Measurements from ENCODE around the gene MYO19.

Gene MYO19

DNA sequence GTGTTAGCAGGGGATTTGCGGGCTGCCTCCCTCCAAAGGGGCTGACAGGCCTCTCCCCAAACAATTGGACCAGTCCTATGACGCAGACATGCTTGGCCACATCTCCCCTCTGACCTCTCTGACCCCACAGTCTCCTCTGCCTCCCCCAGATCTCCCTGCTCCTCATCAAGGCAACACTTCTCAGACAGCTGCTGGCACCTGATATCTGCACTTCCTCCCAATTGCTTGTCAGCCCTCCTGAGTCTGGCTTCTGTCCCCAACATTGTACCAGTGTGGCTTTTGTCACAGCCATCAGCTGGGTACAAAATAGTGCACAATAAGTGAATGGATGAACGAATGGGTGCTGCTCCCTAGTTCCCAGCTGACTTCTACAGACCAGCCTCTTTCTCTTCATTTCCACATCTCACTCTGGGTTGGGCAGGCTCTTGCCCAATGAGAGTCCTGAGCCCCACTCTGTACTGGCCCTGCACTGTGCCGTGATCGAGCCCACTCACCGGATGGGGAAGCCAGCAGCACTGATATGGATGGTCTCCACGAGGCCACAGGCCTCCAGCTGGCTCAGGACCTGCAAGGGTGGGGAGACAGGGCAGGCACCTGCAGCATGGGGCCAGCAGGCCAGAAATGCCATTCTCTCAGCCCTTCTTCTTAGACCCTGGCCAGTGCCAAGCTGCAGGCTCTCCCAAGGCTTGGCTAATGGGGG is 31.1 kb downstream of the MYO19 start:
- no peak overlapping the region for H3K4me3 ChIP-seq (ENCODE audit: low read depth, low read length)
- peaks cover 93% of the 10 kb centered on the region for H3K36me3 ChIP-seq
- H3K27ac ChIP-seq, result no peak overlapping the region; the same call in 1 of the 2 replicates
- TF ChIP-seq, protein P1, sequence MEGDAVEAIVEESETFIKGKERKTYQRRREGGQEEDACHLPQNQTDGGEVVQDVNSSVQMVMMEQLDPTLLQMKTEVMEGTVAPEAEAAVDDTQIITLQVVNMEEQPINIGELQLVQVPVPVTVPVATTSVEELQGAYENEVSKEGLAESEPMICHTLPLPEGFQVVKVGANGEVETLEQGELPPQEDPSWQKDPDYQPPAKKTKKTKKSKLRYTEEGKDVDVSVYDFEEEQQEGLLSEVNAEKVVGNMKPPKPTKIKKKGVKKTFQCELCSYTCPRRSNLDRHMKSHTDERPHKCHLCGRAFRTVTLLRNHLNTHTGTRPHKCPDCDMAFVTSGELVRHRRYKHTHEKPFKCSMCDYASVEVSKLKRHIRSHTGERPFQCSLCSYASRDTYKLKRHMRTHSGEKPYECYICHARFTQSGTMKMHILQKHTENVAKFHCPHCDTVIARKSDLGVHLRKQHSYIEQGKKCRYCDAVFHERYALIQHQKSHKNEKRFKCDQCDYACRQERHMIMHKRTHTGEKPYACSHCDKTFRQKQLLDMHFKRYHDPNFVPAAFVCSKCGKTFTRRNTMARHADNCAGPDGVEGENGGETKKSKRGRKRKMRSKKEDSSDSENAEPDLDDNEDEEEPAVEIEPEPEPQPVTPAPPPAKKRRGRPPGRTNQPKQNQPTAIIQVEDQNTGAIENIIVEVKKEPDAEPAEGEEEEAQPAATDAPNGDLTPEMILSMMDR (IDR thresholded peaks at IDR 0.05; ENCODE audit: low read depth, low read length), result no peak
- H3K9me3 ChIP-seq (ENCODE audit: severe bottlenecking), result no peaks in the 10 kb centered on the region
- no peak for DNase-seq
- H3K27me3 ChIP-seq (ENCODE audit: insufficient read depth, low read depth, severe bottlenecking), result no peaks in the 10 kb centered on the region

DNA sequence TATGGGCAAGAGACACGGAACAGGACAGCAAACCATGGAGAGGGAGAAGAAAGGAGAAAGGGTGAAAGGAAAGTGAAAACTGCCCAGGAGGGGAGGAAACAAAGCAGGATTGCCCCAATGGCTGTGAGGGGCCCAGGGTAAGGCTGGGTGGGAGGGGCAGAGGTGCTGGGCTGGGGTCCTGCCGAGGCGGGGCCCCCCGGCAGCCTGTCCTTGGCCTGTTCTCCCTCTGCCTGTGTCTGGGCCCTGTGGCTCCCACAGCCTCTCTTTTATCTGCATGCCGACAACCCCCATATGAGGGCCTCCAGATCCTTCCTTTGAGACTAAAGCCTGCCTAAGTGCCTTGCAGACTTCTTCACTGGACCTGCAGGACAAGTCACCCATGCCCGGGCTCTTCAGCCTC is 32.7 kb downstream of the MYO19 start:
- Histone ChIP-seq H3K36me3 (peaks cover 88% of the 10 kb centered on the region), H3K27me3 (ENCODE audit: insufficient read depth, low read depth, severe bottlenecking) (no peaks in the 10 kb centered on the region), H3K9me3 (ENCODE audit: severe bottlenecking) (no peaks in the 10 kb centered on the region), H3K27ac (no peak overlapping the region), H3K4me3 (ENCODE audit: low read depth, low read length) (no peak overlapping the region)
- no peak for DNase-seq
- TF ChIP-seq, protein P1 (IDR thresholded peaks at IDR 0.05; ENCODE audit: low read depth, low read length), result no peak

DNA sequence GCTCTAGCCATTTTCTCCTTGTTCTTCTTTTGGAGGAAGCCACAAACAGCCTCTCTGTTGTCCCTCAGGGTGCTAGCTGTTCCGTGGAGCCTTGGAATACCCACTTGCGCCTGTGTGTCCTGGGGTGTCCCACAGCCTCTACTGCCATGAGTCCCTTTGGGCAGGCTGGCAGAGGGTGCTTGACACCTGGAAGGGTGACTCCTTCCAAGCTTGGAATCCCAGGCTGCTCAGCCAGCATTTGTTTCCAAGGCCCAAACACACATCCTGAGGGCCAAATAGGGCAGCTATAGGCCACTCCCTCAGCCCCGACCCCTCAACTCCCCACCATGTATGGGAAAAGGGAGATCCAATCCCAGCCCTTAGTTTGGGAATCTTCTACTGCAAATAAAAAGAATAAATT is 33.3 kb downstream of the MYO19 start:
- no peak overlapping the region for H3K27ac ChIP-seq
- H3K9me3 ChIP-seq (ENCODE audit: severe bottlenecking), result no peaks in the 10 kb centered on the region
- H3K4me3 ChIP-seq (ENCODE audit: low read depth, low read length), result no peak overlapping the region
- TF ChIP-seq, protein P1 (IDR thresholded peaks at IDR 0.05; ENCODE audit: low read depth, low read length), result no peak
- peaks cover 88% of the 10 kb centered on the region for H3K36me3 ChIP-seq
- no peak for DNase-seq
- H3K27me3 ChIP-seq (ENCODE audit: insufficient read depth, low read depth, severe bottlenecking), result no peaks in the 10 kb centered on the region

DNA sequence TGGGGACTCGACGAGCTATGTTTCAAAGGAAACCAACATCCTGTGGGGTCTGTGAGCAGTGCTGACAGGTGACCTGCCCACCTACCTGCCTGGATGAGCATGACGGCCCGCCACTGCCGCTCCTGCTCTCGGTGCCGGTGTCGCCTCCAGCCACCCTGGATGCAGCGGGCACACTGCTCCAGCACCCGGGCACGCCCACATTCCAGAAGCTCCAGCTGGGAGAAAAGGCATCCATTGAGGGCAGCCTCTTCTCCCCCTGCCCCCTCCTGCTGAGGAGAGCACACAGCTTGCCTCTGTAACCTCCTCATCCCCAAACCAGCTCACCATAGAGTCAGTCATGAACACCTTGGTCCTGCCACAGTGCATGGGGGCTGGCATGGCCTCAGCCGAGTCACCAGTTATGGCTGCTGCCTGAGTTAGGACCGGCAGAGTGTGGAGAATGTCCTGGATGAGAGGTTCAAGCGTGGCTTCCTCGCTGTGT is 33.9 kb downstream of the MYO19 start:
- Histone ChIP-seq H3K36me3 (peaks cover 88% of the 10 kb centered on the region), H3K27ac (no peak overlapping the region), H3K4me3 (ENCODE audit: low read depth, low read length) (no peak overlapping the region), H3K9me3 (ENCODE audit: severe bottlenecking) (no peaks in the 10 kb centered on the region), H3K27me3 (ENCODE audit: insufficient read depth, low read depth, severe bottlenecking) (no peaks in the 10 kb centered on the region)
- TF ChIP-seq, protein P1 (IDR thresholded peaks at IDR 0.05; ENCODE audit: low read depth, low read length), result no peak
- DNase-seq, result no peak

- Histone ChIP-seq H3K36me3 (peaks cover 88% of the 10 kb centered on the region), H3K27ac (no peak overlapping the region), H3K4me3 (ENCODE audit: low read depth, low read length) (no peak overlapping the region), H3K27me3 (ENCODE audit: insufficient read depth, low read depth, severe bottlenecking) (no peaks in the 10 kb centered on the region), H3K9me3 (ENCODE audit: severe bottlenecking) (no peaks in the 10 kb centered on the region)
- no peak for DNase-seq
- TF ChIP-seq, protein P1 (IDR thresholded peaks at IDR 0.05; ENCODE audit: low read depth, low read length), result no peak
Measured at GRCh38 chr17:36498560-36499300, 35.9 kb downstream of the MYO19 start.
